OCI-M2 (cell line): ENCODE results near the gene ARHGAP32.
"Not testable (repeated sequence)": the region's sequence is repeated elsewhere in the genome, so short reads cannot be mapped to it uniquely, and the experiment has no call there.

Source experiments
- DNase-seq: peaks from one replicate; lab custom pipeline; 2025; ENCODE audit not compliant: unreplicated experiment; lab: John Stamatoyannopoulos, UW

Gene ARHGAP32

GRCh38 chr11:129204150-129204838, 12.2 kb upstream of the ARHGAP32 start:
- DNase-seq: no peak

GRCh38 chr11:129202646-129203045, 10.5 kb upstream of the ARHGAP32 start:
- no peak for DNase-seq

- no peak for DNase-seq
Measured at GRCh38 chr11:129195682-129196081, 3.6 kb upstream of the ARHGAP32 start.

GRCh38 chr11:129191649-129192048, 476 bp downstream of the ARHGAP32 start:
- no peak for DNase-seq

GRCh38 chr11:129190087-129190486, 2.0 kb downstream of the ARHGAP32 start:
- DNase-seq: no peak

GRCh38 chr11:129189646-129190045, 2.5 kb downstream of the ARHGAP32 start:
- DNase-seq: no peak

GRCh38 chr11:129185082-129185481, 7.0 kb downstream of the ARHGAP32 start:
- DNase-seq: not testable (repeated sequence)

GRCh38 chr11:129184581-129184980, 7.5 kb downstream of the ARHGAP32 start:
- no peak for DNase-seq

- DNase-seq: no peak
Measured at GRCh38 chr11:129167315-129167714, 24.8 kb downstream of the ARHGAP32 start.

GRCh38 chr11:129163714-129164164, 28.4 kb downstream of the ARHGAP32 start:
- no peak for DNase-seq

GRCh38 chr11:129157080-129157479, 35.0 kb downstream of the ARHGAP32 start:
- DNase-seq: not testable (repeated sequence)

GRCh38 chr11:129155745-129156144, 36.4 kb downstream of the ARHGAP32 start:
- DNase-seq: no peak

GRCh38 chr11:129148487-129148886, 43.6 kb downstream of the ARHGAP32 start:
- DNase-seq: no peak

- DNase-seq: no peak
Measured at GRCh38 chr11:129146191-129146590, 45.9 kb downstream of the ARHGAP32 start.

GRCh38 chr11:129145276-129145675, 46.8 kb downstream of the ARHGAP32 start:
- DNase-seq: no peak

GRCh38 chr11:129144256-129144655, 47.9 kb downstream of the ARHGAP32 start:
- DNase-seq: no peak

- DNase-seq: no peak
Measured at GRCh38 chr11:129143335-129143734, 48.8 kb downstream of the ARHGAP32 start.

GRCh38 chr11:129141748-129142523, 50.2 kb downstream of the ARHGAP32 start:
- no peak for DNase-seq

GRCh38 chr11:129131316-129131715, 60.8 kb downstream of the ARHGAP32 start:
- DNase-seq: no peak

- not testable (repeated sequence) for DNase-seq
Measured at GRCh38 chr11:129128881-129129620, 63.1 kb downstream of the ARHGAP32 start.

GRCh38 chr11:129119036-129119435, 73.1 kb downstream of the ARHGAP32 start:
- DNase-seq: no peak
